GM10266 (cell line): ENCODE results near the gene ZNF730.

Source experiments
- DNase-seq: peaks from one replicate; pipeline ENCODE4 v3.0.0; 2012; ENCODE audit errors: extremely low spot score
- TF ChIP-seq, protein P1 (sequence below): IDR thresholded peaks from 2 replicates; pipeline ENCODE4 v1.5.1; 2012; ENCODE audit warnings: mild to moderate bottlenecking, low read depth; ENCODE audit not compliant: control insufficient read depth, insufficient read depth; ENCODE audit errors: missing control alignments

The ZNF730 gene

DNA sequence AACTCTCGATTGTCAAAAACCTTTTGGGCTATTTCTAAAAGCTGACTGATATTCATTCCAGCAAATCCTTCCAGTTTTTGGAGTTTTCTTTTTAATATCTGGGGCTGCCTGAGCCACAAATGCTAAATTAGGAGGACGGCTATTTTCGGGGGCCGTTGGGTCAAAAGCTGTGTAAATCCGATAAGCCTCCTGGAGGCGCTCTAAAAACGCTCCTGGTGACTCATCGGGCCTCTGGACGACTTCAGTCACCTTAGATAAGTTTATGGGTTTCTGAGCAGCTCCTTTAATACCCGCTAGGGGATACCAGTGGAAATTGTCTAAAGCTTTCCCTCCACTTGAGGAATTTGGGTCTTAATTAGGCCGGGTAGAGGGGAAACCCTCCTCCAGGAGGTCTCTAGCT is 66.4 kb downstream of the ZNF730 start:
- DNase-seq: no peak
- TF ChIP-seq, protein P1, sequence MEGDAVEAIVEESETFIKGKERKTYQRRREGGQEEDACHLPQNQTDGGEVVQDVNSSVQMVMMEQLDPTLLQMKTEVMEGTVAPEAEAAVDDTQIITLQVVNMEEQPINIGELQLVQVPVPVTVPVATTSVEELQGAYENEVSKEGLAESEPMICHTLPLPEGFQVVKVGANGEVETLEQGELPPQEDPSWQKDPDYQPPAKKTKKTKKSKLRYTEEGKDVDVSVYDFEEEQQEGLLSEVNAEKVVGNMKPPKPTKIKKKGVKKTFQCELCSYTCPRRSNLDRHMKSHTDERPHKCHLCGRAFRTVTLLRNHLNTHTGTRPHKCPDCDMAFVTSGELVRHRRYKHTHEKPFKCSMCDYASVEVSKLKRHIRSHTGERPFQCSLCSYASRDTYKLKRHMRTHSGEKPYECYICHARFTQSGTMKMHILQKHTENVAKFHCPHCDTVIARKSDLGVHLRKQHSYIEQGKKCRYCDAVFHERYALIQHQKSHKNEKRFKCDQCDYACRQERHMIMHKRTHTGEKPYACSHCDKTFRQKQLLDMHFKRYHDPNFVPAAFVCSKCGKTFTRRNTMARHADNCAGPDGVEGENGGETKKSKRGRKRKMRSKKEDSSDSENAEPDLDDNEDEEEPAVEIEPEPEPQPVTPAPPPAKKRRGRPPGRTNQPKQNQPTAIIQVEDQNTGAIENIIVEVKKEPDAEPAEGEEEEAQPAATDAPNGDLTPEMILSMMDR: no peak

DNA sequence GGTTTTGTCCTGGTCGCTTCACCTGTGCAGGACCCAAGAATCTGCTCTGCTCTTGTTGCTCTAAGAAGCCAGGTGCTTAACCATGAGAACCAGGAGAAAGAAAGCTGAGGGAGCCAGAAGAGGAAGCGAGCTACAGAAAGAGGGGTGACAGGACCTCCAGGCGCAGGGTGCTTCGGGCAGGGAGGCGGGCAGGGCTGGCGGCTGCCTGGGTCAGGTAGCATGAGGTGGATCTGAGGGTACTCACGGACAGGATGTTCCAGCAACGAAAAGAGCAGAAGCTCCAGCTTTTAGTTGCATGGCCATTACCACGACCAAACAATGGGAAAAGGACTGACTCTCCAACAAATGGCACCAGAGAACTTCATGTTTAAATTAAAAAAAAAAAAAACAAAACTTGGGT is 73.5 kb downstream of the ZNF730 start:
- no peak for DNase-seq
- TF ChIP-seq, protein P1: no peak
